ENCODE results near the gene RPS17.

The RPS17 gene

DNA sequence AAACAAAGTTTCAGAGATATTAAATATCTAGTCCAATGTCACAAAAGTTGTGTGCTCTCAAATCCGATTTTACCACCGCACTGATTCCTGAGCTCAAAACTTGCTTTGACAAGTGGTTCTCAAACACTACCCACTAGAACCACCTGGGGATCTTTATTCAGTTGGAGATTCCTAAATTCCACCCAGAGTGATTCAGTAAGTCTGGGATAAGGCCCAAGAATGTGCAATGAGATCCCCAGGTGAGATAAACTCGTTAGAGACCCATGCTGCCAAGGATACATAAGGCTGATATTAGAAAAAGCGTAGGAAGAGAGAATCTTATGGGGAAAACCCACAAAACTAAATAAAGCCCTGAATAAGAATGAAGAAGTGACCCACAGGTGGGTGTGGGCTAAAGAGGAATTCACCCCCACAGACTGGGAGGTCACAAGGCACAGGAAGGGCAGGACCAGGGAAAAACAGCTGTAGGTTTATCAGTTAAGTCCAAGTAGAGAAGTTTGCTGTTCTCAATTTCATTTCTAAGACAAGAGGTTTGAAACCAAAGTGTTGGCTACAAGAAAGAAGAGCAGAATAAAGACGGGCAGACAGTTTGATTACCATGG lies 11.5 kb upstream of the RPS17 start:
- no peak overlapping the region for H3K27ac ChIP-seq (ENCODE audit: low read depth, low read length)
- no peak overlapping the region for H3K9ac ChIP-seq (ENCODE audit: low read depth in 1 of 2, low read length in 2 of 2)
- no peak overlapping the region for H3K4me3 ChIP-seq (ENCODE audit: low read depth in 1 of 2, low read length in 2 of 2)
- no peaks in the 10 kb centered on the region for H3K4me1 ChIP-seq (ENCODE audit: control insufficient read depth in 1 of 2, insufficient read depth in 2 of 2, low read length in 2 of 2)
- H3K36me3 ChIP-seq (ENCODE audit: control insufficient read depth in 1 of 2, insufficient read depth in 2 of 2, low read length in 2 of 2), result no peaks in the 10 kb centered on the region
- H3K9me3 ChIP-seq (ENCODE audit: control insufficient read depth in 1 of 2, low read length in 2 of 2), result no peaks in the 10 kb centered on the region
- H3K27me3 ChIP-seq (ENCODE audit: control insufficient read depth in 1 of 2, insufficient read depth in 2 of 2, low read length in 2 of 2), result no peaks in the 10 kb centered on the region

DNA sequence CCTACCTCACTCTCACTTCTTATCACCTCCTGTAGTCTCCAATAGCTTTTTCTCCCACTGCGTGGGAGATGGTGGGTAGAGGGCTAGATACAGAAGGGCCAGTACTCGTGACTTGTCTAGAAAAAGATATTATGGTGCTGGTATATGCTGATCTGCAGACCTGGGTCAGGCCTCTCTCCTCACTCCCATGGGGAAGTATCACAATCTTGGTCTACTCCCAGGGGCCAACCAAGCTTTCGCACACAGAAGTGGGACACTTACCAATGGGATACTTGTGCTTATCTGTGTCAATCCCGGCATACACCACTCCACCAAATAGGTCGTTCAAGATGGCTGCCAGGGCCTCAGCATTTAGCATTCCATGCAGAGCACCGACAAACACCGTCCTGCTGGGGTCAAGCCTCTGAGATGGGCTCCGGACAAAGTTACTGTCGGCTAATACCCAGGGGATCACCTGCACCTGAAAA lies 9.0 kb upstream of the RPS17 start:
- Histone ChIP-seq H3K9ac (ENCODE audit: low read depth in 1 of 2, low read length in 2 of 2) (no peak overlapping the region), H3K4me3 (ENCODE audit: low read depth in 1 of 2, low read length in 2 of 2) (no peak overlapping the region), H3K27ac (ENCODE audit: low read depth, low read length) (no peak overlapping the region), H3K27me3 (ENCODE audit: control insufficient read depth in 1 of 2, insufficient read depth in 2 of 2, low read length in 2 of 2) (peaks cover 2 to 4% of the 10 kb centered on the region in 2 donors), H3K9me3 (ENCODE audit: control insufficient read depth in 1 of 2, low read length in 2 of 2) (no peaks in the 10 kb centered on the region), H3K4me1 (ENCODE audit: control insufficient read depth in 1 of 2, insufficient read depth in 2 of 2, low read length in 2 of 2) (no peaks in the 10 kb centered on the region), H3K36me3 (ENCODE audit: control insufficient read depth in 1 of 2, insufficient read depth in 2 of 2, low read length in 2 of 2) (no peaks in the 10 kb centered on the region)

DNA sequence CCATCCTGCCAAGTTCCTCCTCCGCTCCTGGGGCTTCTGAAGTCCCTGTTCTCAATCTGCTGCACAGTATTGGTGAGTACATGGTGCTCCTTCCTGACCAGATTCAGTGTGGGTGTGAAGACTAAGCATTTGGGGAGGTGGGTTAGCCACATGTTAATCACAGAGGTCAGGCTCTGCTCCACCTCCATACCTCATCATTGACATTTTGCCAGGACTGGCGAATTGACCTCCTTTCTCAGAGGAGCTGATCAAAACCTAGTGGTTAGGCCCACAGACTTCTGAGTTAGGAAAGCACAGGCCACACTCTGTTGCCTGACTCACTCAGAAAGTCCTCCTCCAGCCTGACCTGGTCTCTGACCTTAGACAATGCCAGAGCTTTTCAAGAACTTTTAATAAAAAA lies 8.4 kb upstream of the RPS17 start:
- H3K4me1 ChIP-seq (ENCODE audit: control insufficient read depth in 1 of 2, insufficient read depth in 2 of 2, low read length in 2 of 2), result no peaks in the 10 kb centered on the region
- H3K36me3 ChIP-seq (ENCODE audit: control insufficient read depth in 1 of 2, insufficient read depth in 2 of 2, low read length in 2 of 2), result no peaks in the 10 kb centered on the region
- H3K4me3 ChIP-seq (ENCODE audit: low read depth in 1 of 2, low read length in 2 of 2), result no peak overlapping the region
- peaks cover 2 to 4% of the 10 kb centered on the region in 2 donors for H3K27me3 ChIP-seq (ENCODE audit: control insufficient read depth in 1 of 2, insufficient read depth in 2 of 2, low read length in 2 of 2)
- no peaks in the 10 kb centered on the region for H3K9me3 ChIP-seq (ENCODE audit: control insufficient read depth in 1 of 2, low read length in 2 of 2)
- H3K9ac ChIP-seq (ENCODE audit: low read depth in 1 of 2, low read length in 2 of 2), result no peak overlapping the region
- H3K27ac ChIP-seq (ENCODE audit: low read depth, low read length), result no peak overlapping the region

DNA sequence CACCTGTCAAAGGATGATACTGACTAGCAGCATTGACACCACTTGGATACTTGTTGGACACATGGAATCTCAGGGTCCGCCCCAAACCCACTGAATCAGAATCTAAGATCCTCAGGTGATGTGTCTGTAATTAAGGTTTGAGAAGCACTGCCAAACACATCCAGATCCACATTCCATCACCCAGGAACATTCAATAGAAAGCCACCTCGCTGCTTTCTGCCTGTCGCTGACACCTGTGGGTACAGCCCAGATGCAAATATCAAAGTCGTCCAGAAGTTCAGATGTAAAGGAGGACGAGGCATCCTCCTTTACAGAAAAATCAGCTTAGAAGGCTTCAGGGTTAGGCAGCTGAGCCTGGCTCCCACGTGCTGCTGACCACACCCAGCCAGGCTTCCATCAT lies 5.2 kb upstream of the RPS17 start:
- Histone ChIP-seq H3K4me3 (ENCODE audit: low read depth in 1 of 2, low read length in 2 of 2) (no peak overlapping the region), H3K27ac (ENCODE audit: low read depth, low read length) (no peak overlapping the region), H3K36me3 (ENCODE audit: control insufficient read depth in 1 of 2, insufficient read depth in 2 of 2, low read length in 2 of 2) (no peaks in the 10 kb centered on the region), H3K27me3 (ENCODE audit: control insufficient read depth in 1 of 2, insufficient read depth in 2 of 2, low read length in 2 of 2) (peaks cover 2 to 4% of the 10 kb centered on the region in 2 donors), H3K9me3 (ENCODE audit: control insufficient read depth in 1 of 2, low read length in 2 of 2) (no peaks in the 10 kb centered on the region), H3K4me1 (ENCODE audit: control insufficient read depth in 1 of 2, insufficient read depth in 2 of 2, low read length in 2 of 2) (peaks cover 5 to 7% of the 10 kb centered on the region in 2 donors), H3K9ac (ENCODE audit: low read depth in 1 of 2, low read length in 2 of 2) (no peak overlapping the region)

DNA sequence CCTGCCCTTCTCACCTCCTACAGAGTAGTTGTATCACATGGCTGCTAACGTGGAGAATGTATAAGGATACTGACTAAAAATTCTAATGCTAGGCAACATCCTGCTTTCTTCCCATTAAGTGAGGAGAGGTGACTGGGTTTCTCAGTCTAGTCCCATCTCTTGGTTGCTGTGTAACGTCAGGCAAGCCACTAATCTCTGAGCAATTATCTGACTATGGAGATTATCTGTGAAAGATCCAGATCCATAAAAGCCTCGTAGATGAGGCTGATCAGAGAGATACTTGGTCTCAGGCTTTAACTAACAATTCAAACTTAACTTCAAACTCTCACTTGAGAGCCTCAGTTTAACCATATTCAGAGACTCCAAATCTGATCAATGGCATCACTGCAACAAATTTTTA lies 4.7 kb upstream of the RPS17 start:
- no peak overlapping the region for H3K4me3 ChIP-seq (ENCODE audit: low read depth in 1 of 2, low read length in 2 of 2)
- H3K4me1 ChIP-seq (ENCODE audit: control insufficient read depth in 1 of 2, insufficient read depth in 2 of 2, low read length in 2 of 2), result peaks cover 5 to 7% of the 10 kb centered on the region in 2 donors
- no peak overlapping the region for H3K27ac ChIP-seq (ENCODE audit: low read depth, low read length)
- no peaks in the 10 kb centered on the region for H3K9me3 ChIP-seq (ENCODE audit: control insufficient read depth in 1 of 2, low read length in 2 of 2)
- H3K36me3 ChIP-seq (ENCODE audit: control insufficient read depth in 1 of 2, insufficient read depth in 2 of 2, low read length in 2 of 2), result no peaks in the 10 kb centered on the region
- no peak overlapping the region for H3K9ac ChIP-seq (ENCODE audit: low read depth in 1 of 2, low read length in 2 of 2)
- peaks cover 2 to 4% of the 10 kb centered on the region in 2 donors for H3K27me3 ChIP-seq (ENCODE audit: control insufficient read depth in 1 of 2, insufficient read depth in 2 of 2, low read length in 2 of 2)

DNA sequence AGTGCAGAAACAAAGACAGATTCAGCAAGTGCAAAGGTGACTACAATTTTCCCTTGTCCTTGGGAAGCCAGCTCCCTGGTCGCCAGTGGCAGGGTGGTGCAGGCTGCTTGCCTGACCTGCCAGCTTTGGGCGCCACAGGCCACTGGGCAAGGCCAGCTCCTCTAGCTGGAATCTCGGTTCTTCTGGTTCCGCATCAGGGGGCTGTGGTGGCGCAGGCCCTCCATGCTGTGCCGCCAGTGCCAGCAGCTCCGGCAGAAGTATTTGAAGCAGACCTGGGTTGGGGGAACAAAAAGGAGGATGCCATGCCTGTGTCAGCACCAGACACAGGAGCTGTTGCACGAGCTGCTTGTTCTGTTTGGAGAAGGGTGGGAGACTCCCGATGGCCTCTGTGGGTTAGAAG lies 4.2 kb upstream of the RPS17 start:
- no peaks in the 10 kb centered on the region for H3K36me3 ChIP-seq (ENCODE audit: control insufficient read depth in 1 of 2, insufficient read depth in 2 of 2, low read length in 2 of 2)
- H3K27ac ChIP-seq (ENCODE audit: low read depth, low read length), result no peak overlapping the region
- no peak overlapping the region for H3K4me3 ChIP-seq (ENCODE audit: low read depth in 1 of 2, low read length in 2 of 2)
- peaks cover 5 to 7% of the 10 kb centered on the region in 2 donors for H3K4me1 ChIP-seq (ENCODE audit: control insufficient read depth in 1 of 2, insufficient read depth in 2 of 2, low read length in 2 of 2)
- H3K9ac ChIP-seq (ENCODE audit: low read depth in 1 of 2, low read length in 2 of 2), result no peak overlapping the region
- H3K9me3 ChIP-seq (ENCODE audit: control insufficient read depth in 1 of 2, low read length in 2 of 2), result no peaks in the 10 kb centered on the region
- H3K27me3 ChIP-seq (ENCODE audit: control insufficient read depth in 1 of 2, insufficient read depth in 2 of 2, low read length in 2 of 2), result peaks cover 2 to 4% of the 10 kb centered on the region in 2 donors

DNA sequence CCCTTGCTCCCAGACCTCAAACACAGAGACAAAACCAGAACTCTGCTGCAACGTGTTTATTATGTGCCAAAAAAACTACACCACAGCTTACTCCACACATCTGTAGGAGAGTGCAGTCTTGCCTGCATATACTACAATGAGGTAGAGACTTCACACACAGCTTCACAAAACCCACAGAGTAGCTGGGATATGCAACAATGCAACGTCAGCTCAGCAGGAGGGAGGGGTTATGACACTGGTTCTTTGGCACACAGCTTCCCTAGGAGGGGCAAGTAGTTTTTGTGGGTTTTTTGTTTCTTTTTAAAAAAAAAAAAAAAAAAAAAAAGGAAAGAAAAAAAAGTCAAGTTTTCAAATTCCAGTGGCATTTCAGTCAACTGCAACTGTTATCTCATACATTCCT lies 2.9 kb upstream of the RPS17 start:
- H3K4me1 ChIP-seq (ENCODE audit: control insufficient read depth in 1 of 2, insufficient read depth in 2 of 2, low read length in 2 of 2), result peaks cover 12 to 17% of the 10 kb centered on the region in 2 donors
- H3K36me3 ChIP-seq (ENCODE audit: control insufficient read depth in 1 of 2, insufficient read depth in 2 of 2, low read length in 2 of 2), result peaks cover 4 to 5% of the 10 kb centered on the region in 2 donors
- H3K27me3 ChIP-seq (ENCODE audit: control insufficient read depth in 1 of 2, insufficient read depth in 2 of 2, low read length in 2 of 2), result peaks cover 2 to 4% of the 10 kb centered on the region in 2 donors
- no peak overlapping the region for H3K27ac ChIP-seq (ENCODE audit: low read depth, low read length)
- no peaks in the 10 kb centered on the region for H3K9me3 ChIP-seq (ENCODE audit: control insufficient read depth in 1 of 2, low read length in 2 of 2)
- H3K4me3 ChIP-seq (ENCODE audit: low read depth in 1 of 2, low read length in 2 of 2), result no peak overlapping the region
- no peak overlapping the region for H3K9ac ChIP-seq (ENCODE audit: low read depth in 1 of 2, low read length in 2 of 2)

DNA sequence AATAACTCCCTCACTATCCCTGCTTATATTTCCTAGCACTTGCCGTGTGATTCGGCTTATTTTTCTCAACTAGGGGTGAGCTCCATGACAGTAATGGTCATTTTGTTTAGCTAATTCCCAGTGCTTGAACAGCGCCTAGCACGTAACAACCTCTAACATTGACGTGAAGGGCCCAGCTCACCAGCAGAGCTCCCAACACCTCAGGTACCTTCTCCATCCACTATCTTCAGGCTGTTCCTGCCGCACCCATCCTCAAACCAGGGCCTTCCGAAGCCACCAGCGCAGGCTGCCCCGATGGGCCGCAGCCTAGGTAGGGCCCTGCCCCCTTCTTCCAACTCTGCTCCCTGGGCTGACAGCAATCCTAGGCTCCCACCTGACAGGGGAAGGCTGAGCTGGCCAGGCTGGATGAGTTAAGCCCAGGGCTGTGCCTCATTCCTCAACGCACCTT lies 751 bp upstream of the RPS17 start:
- H3K4me3 ChIP-seq (ENCODE audit: low read depth in 1 of 2, low read length in 2 of 2), result peak overlapping the region; percentile 93 to 99
- H3K9me3 ChIP-seq (ENCODE audit: control insufficient read depth in 1 of 2, low read length in 2 of 2), result no peaks in the 10 kb centered on the region
- H3K27ac ChIP-seq (ENCODE audit: low read depth, low read length), result peak overlapping the region; percentile 70
- H3K36me3 ChIP-seq (ENCODE audit: control insufficient read depth in 1 of 2, insufficient read depth in 2 of 2, low read length in 2 of 2), result peaks cover 26 to 27% of the 10 kb centered on the region in 2 donors
- peaks cover 19 to 23% of the 10 kb centered on the region in 2 donors for H3K4me1 ChIP-seq (ENCODE audit: control insufficient read depth in 1 of 2, insufficient read depth in 2 of 2, low read length in 2 of 2)
- H3K27me3 ChIP-seq (ENCODE audit: control insufficient read depth in 1 of 2, insufficient read depth in 2 of 2, low read length in 2 of 2), result peaks cover 2 to 4% of the 10 kb centered on the region in 2 donors
- H3K9ac ChIP-seq (ENCODE audit: low read depth in 1 of 2, low read length in 2 of 2), result peak overlapping the region; percentile 86 to 95

DNA sequence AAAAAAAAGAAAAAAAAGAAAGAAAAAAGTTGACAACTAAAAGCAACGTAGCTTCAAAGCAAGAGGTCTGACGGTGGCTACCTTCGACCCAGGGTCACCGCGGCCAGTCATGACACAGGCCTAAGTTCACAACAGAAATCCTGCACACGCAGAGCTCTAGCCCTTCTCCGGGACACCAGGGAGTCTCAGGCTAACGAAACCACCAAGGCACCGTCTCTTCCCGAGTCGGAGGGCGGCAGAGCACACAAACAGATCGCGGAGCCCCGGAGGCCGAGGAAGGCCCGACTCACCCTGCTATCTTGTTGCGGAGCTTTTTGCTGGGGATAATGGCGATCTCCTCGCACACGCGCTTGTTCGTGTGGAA lies 584 bp downstream of the RPS17 start:
- Histone ChIP-seq H3K9ac (ENCODE audit: low read depth in 1 of 2, low read length in 2 of 2) (peak overlapping the region; percentile 92 to 95), H3K4me1 (ENCODE audit: control insufficient read depth in 1 of 2, insufficient read depth in 2 of 2, low read length in 2 of 2) (peaks cover 19 to 23% of the 10 kb centered on the region in 2 donors), H3K36me3 (ENCODE audit: control insufficient read depth in 1 of 2, insufficient read depth in 2 of 2, low read length in 2 of 2) (peaks cover 30 to 37% of the 10 kb centered on the region in 2 donors), H3K27me3 (ENCODE audit: control insufficient read depth in 1 of 2, insufficient read depth in 2 of 2, low read length in 2 of 2) (peaks cover 0 to 4% of the 10 kb centered on the region in 2 donors), H3K27ac (ENCODE audit: low read depth, low read length) (peak overlapping the region; percentile 59), H3K4me3 (ENCODE audit: low read depth in 1 of 2, low read length in 2 of 2) (peak overlapping the region; percentile 93 to 99), H3K9me3 (ENCODE audit: control insufficient read depth in 1 of 2, low read length in 2 of 2) (no peaks in the 10 kb centered on the region)

DNA sequence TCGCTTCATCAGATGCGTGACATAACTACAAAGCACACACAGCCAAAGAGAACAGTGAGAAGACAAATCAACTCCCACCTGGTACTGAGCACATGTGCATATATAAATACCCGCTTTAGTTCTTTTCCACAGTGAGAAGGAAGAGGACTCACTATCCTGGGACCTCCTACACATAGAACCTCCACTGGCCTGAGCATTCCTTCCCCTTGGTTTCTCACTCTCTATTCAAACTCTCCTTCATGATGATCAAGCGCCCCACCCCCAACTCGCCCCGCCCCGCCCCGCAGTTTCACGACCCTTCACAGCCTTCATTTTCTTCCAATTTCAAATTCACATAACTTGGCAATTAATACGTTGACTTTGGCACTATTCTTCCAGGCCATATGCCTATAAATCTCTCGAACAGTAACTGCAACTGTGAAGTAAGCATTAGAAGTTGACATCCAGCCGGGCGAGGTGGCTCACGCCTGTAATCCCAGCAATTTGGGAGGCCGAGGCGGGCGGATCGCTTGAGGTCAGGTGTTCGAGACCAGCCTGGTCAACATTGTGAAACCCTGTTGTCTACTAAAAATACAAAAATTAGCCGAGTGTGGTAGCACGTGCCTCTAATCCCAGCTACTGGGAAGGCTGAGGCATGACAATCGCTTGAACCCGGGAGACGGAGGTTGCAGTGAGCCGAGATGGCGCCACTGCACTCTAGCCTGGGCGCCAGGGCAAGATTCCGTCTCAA lies 1.1 kb downstream of the RPS17 start:
- Histone ChIP-seq H3K9ac (ENCODE audit: low read depth in 1 of 2, low read length in 2 of 2) (peak overlapping the region; percentile 92 to 95), H3K36me3 (ENCODE audit: control insufficient read depth in 1 of 2, insufficient read depth in 2 of 2, low read length in 2 of 2) (peaks cover 30 to 42% of the 10 kb centered on the region in 2 donors), H3K4me3 (ENCODE audit: low read depth in 1 of 2, low read length in 2 of 2) (peak overlapping the region; percentile 93 to 99), H3K27ac (ENCODE audit: low read depth, low read length) (peak overlapping the region; percentile 59), H3K4me1 (ENCODE audit: control insufficient read depth in 1 of 2, insufficient read depth in 2 of 2, low read length in 2 of 2) (peaks cover 19 to 23% of the 10 kb centered on the region in 2 donors), H3K9me3 (ENCODE audit: control insufficient read depth in 1 of 2, low read length in 2 of 2) (no peaks in the 10 kb centered on the region), H3K27me3 (ENCODE audit: control insufficient read depth in 1 of 2, insufficient read depth in 2 of 2, low read length in 2 of 2) (no peaks in the 10 kb centered on the region)

All from duodenal mucosa (tissue), 2 donors.